Testis (tissue), 2 donors: Measurements from ENCODE around the gene R3HCC1L.

ENCODE experiments used
- POLR2A ChIP-seq: fragments of 450-650 bp; IDR thresholded peaks from one replicate; pipeline ENCODE4 v1.6.1; 2017; ENCODE audit warnings: antibody characterized with exemption, mild to moderate bottlenecking, moderate library complexity
- TF ChIP-seq, protein P1 (sequence below), 3 experiments: fragments of 450-650 bp in 2 of 3; fragments of 200-600 bp in 1 of 3; sonication (generic) in 1 of 3; IDR thresholded peaks; one replicate each; pipeline ENCODE4 v1.5.1; 2016 to 2019; ENCODE audit warnings: antibody characterized with exemption in 3 of 3, mild to moderate bottlenecking in 2 of 3, moderate library complexity in 1 of 3

DNA sequence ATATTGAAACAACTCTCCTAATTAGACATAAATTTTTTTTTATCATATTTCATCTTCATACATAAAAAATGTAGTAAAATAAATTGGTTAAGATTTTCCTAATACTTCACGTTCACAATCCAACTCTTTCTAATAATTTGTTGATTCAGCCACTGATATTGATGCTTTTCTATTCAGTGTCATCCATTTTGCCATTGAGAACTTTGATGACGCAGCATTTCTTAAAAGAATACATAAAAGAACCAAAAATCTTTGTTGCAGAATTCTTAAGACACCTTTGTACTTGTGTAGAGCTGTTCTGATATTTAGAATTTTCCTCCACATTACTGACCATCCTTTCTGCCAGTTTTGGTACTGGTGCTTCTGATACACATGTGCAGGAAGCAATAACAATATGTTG is 80.9 kb downstream of the R3HCC1L start:
- TF ChIP-seq POLR2A, result no peak
- TF ChIP-seq, protein P1, sequence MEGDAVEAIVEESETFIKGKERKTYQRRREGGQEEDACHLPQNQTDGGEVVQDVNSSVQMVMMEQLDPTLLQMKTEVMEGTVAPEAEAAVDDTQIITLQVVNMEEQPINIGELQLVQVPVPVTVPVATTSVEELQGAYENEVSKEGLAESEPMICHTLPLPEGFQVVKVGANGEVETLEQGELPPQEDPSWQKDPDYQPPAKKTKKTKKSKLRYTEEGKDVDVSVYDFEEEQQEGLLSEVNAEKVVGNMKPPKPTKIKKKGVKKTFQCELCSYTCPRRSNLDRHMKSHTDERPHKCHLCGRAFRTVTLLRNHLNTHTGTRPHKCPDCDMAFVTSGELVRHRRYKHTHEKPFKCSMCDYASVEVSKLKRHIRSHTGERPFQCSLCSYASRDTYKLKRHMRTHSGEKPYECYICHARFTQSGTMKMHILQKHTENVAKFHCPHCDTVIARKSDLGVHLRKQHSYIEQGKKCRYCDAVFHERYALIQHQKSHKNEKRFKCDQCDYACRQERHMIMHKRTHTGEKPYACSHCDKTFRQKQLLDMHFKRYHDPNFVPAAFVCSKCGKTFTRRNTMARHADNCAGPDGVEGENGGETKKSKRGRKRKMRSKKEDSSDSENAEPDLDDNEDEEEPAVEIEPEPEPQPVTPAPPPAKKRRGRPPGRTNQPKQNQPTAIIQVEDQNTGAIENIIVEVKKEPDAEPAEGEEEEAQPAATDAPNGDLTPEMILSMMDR (IDR thresholded peaks at IDR 0.05), result no peak
